Measurements from ENCODE around the gene TJP2. TPM values are rescaled to one million over a fixed set of nuclear protein-coding genes. Genes with fewer than 3 reads are reported as not detected.

The TJP2 gene
- total RNA-seq, 1 donor from 2014 or later: 123 TPM

- intact Hi-C loops (cut with micrococcal nuclease): no loop called here
- no peak for DNase-seq
- ATAC-seq: peak; percentile 50
Observed at GRCh38 chr9:69211424-69212036, 37.5 kb downstream of the TJP2 start.

DNA sequence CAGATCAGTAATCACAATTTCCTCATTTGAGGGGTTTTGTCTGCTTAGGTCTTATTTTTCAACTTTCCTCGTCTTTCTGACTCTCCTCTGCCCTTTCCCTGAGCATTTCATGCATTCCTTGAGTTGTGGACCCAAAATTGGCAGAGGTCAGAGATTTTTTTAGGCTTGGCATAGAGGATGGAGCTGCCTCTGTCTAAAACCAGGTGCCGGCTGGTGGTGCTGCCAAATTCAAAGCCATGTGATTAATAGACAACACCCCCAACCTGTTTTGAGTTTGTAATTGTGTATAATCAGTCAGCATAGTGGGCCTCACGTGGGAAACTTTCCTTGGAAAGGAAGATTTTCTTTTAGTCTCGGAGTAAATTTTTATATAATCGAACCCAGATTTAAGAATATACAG is 39.6 kb downstream of the TJP2 start:
- ATAC-seq (peak; percentile 42), DNase-seq (peak; percentile 51)
- intact Hi-C loops (cut with micrococcal nuclease): no loop called here

- intact Hi-C loops (cut with micrococcal nuclease): no loop called here
- DNase-seq: no peak
- ATAC-seq: no peak
Observed at GRCh38 chr9:69214939-69215338, 40.9 kb downstream of the TJP2 start.

DNA sequence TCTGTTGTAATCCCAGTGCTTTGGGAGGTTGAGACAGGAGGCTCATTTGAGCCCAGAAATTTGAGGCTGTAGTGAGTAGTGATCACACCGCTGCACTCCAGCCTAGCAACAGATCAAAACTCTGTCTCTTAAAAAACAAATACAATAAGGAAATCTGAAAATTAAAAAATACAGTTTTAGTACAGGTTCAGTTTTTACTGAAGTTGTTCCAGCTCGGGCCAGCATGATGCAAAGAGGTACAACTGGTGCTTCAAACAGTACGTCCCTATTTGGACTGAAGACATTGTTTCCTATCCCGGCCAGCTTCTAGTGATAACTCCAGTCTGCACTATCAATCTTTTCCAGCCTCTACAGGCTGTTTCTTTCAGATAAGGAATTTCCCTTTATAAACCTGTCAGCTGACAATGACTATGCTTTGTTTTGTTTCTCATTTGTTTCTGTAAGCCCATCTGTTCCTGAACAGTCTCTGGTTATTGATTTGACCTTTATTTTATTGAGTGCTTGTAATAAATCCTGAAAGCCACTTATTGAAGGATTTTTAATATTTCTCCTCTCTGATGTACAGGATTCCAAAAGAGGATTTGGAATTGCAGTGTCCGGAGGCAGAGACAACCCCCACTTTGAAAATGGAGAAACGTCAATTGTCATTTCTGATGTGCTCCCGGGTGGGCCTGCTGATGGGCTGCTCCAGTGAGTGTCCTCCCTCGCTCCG is 41.9 kb downstream of the TJP2 start:
- peak; percentile 87 for ATAC-seq
- no peak for DNase-seq
- intact Hi-C loops (cut with micrococcal nuclease): no loop called here

- ATAC-seq (no peak), DNase-seq (no peak)
- intact Hi-C loops (cut with micrococcal nuclease): no loop called here
Observed at GRCh38 chr9:69218166-69218565, 44.1 kb downstream of the TJP2 start.

GRCh38 chr9:69221036-69221435 is 47.0 kb downstream of the TJP2 start:
- ATAC-seq (no peak), DNase-seq (no peak)
- intact Hi-C loops (cut with micrococcal nuclease): no loop called here

GRCh38 chr9:69222970-69223369 is 48.9 kb downstream of the TJP2 start:
- intact Hi-C loops (cut with micrococcal nuclease): no loop called here

DNA sequence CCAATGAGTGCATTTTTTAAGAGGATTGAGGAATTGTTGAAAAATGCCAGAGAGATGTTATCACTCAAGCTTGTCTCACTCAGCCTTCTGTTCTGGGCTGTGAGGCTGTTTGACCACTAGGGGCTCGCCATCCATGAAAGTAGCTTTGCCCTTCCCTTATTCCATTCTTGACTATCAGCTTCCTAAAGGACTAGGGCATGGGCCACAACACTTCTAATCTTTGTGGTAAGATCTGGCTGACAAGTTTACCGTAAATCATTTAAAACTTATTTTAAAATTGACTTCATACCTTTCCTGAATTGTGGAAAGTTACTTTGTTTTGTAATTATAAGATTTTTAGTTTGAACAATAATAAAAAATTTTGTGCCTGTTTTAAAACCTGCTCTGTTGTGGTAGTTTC is 49.5 kb downstream of the TJP2 start:
- ATAC-seq (peak; percentile 85), DNase-seq (no peak)
- intact Hi-C loops (cut with micrococcal nuclease): no loop called here

More at GRCh38 chr9:69222970-69223369, 48.9 kb downstream of the TJP2 start:
- DNase-seq (no peak), ATAC-seq (peak; percentile 30)

GRCh38 chr9:69229367-69229766 is 55.3 kb downstream of the TJP2 start:
- DNase-seq (no peak), ATAC-seq (no peak)
- intact Hi-C loops (cut with micrococcal nuclease): no loop called here

DNA sequence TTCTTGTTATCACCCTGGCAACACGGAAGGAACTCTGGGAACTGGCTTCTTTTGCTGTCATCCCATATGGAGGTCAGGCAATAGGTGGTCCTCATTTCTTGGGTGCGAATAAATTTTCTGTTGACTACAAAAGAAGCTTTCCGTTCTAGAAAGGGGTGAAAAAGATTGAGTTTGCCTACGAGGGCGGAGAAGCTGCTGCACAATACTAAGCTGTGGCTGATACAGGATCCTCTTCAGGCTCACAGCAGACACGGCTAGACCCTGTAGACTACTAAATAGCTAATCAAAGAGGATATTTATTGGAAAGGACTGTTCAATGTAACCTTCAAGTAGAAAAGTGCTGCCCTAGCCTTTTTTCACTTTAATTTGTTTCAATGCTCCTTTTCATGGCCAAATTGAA is 58.1 kb downstream of the TJP2 start:
- ATAC-seq (peak; percentile 30), DNase-seq (no peak)
- intact Hi-C loops (cut with micrococcal nuclease): no loop called here

DNA sequence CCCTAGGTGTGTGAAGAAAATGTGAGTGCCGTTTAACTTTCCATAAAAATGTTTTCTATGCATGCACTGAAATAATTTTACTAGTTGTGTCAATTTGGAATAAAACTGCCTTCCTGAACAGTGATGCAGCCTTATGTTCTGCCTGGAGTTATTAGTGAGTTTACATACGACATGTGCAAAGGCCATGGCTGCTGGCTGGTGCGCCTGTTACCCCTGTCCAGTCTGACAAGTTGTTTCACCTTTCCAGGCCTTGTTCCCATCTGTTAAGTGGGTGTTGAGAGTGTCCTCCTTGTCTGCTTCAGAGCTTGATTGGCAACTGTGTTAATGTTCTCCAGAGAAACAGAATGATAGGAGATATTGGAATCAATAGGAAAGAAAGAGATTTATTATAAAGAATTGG is 60.6 kb downstream of the TJP2 start:
- intact Hi-C loops (cut with micrococcal nuclease): no loop called here
- DNase-seq (no peak), ATAC-seq (no peak)

- intact Hi-C loops (cut with micrococcal nuclease): no loop called here
- no peak for DNase-seq
- peak; percentile 67 for ATAC-seq
Observed at GRCh38 chr9:69236188-69236587, 62.1 kb downstream of the TJP2 start.

DNA sequence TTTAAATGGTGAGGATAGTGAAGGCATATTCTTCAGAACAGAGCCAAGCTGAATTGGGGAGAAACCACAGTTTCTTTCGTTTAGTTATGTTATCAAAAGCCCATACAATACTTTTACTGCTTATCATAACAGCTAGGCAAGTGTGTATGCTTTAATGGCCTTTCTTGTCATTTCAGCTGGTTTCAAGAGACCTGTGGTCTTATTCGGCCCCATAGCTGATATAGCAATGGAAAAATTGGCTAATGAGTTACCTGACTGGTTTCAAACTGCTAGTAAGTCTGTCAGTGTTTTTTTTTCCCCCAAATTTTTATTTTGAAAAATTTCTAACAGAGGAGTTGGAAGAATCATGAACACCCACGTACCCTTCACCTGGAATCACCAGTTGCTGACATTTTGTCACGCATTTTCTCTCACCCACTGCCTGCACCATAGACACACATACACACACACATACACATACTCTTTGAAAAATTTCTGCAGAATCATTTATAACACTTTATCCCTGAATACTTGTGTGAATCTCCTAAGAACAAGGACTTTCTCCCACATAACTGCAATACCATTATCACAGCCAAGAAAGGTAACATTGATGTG is 63.7 kb downstream of the TJP2 start:
- DNase-seq: no peak
- no peak for ATAC-seq
- intact Hi-C loops (cut with micrococcal nuclease): no loop called here

GRCh38 chr9:69243116-69243515 is 69.0 kb downstream of the TJP2 start:
- intact Hi-C loops (cut with micrococcal nuclease): no loop called here
- no peak for ATAC-seq
- no peak for DNase-seq

DNA sequence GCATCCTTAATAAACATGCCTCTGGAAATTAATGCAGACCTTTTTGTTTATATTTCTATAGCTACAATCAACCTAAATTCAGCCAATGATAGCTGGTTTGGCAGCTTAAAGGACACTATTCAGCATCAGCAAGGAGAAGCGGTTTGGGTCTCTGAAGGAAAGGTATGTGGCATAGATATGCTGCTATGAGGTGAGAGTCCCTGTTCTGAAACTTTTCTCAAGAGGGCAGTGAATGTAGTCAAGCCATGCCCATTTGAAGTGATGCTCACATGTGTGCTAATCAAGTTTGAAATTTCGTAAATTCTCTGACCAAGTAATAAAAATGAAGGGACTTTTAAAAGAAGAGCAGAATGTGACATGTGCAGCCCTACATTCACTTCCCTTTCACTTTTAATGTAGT is 72.6 kb downstream of the TJP2 start:
- no peak for DNase-seq
- no peak for ATAC-seq
- intact Hi-C loops (cut with micrococcal nuclease): no loop called here

- no peak for ATAC-seq
- intact Hi-C loops (cut with micrococcal nuclease): no loop called here
- DNase-seq: no peak
Observed at GRCh38 chr9:69248005-69248404, 73.9 kb downstream of the TJP2 start.

GRCh38 chr9:69249337-69249736 is 75.3 kb downstream of the TJP2 start:
- ATAC-seq (peak; percentile 64), DNase-seq (no peak)
- intact Hi-C loops (cut with micrococcal nuclease): no loop called here

- intact Hi-C loops (cut with micrococcal nuclease): no loop called here
- ATAC-seq (no peak), DNase-seq (no peak)
Observed at GRCh38 chr9:69250681-69251080, 76.6 kb downstream of the TJP2 start.

- no peak for ATAC-seq
- intact Hi-C loops (cut with micrococcal nuclease): no loop called here
- DNase-seq: no peak
Observed at GRCh38 chr9:69252436-69252835, 78.4 kb downstream of the TJP2 start.

GRCh38 chr9:69253057-69253456 is 79.0 kb downstream of the TJP2 start:
- intact Hi-C loops (cut with micrococcal nuclease): no loop called here
- no peak for DNase-seq
- no peak for ATAC-seq

DNA sequence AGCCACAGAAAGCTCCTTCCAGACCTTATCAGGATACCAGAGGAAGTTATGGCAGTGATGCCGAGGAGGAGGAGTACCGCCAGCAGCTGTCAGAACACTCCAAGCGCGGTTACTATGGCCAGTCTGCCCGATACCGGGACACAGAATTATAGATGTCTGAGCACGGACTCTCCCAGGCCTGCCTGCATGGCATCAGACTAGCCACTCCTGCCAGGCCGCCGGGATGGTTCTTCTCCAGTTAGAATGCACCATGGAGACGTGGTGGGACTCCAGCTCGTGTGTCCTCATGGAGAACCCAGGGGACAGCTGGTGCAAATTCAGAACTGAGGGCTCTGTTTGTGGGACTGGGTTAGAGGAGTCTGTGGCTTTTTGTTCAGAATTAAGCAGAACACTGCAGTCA is 80.1 kb downstream of the TJP2 start:
- intact Hi-C loops (cut with micrococcal nuclease): no loop called here
- DNase-seq (no peak), ATAC-seq (peak; percentile 35)
